PC-3 (cell line): ENCODE measurements around the gene TXNL4A. TPM values are rescaled to one million over a fixed set of nuclear protein-coding genes. Genes with fewer than 3 reads are reported as not detected.

Experiments
- ATAC-seq: fragments of 200-7000 bp; cut with Tn5 transposase; 2 replicates; pipeline ENCODE4 v1.9.1; 2020; ENCODE audit warnings: mild to moderate bottlenecking, moderate library complexity
- BruUV-seq: library from RNA; stranded (reverse); fragments of 400-500 nt; replicated peaks from 2 replicates; lab custom pipeline; 2021; lab: Mats Ljungman, UMichigan
- CTCF ChIA-PET: fragments of 300-600 bp; sonication (Branson Sonifier 250); formaldehyde crosslinking; loops from one replicate; lab custom pipeline; 2022; ENCODE audit warnings: antibody characterized with exemption; lab: Charles Lee
- POLR2A ChIA-PET: fragments of 300-600 bp; sonication (Branson Sonifier 250); formaldehyde crosslinking; loops from one replicate; lab custom pipeline; 2022; ENCODE audit warnings: antibody characterized with exemption; ENCODE audit not compliant: unreplicated experiment; lab: Charles Lee
- DNase-seq: peaks from one replicate; pipeline ENCODE4 v3.0.0-alpha.2; 2015
- H2AFZ ChIP-seq: fragments of 300-600 bp; sonication (generic); 2 replicates; pipeline ENCODE4 v1.6.0; 2016; ENCODE audit warnings: antibody characterized with exemption, low read length
- H3F3A ChIP-seq: fragments of 300-600 bp; sonication (generic); one replicate; pipeline ENCODE4 v1.6.0; 2017; ENCODE audit warnings: antibody characterized with exemption, low read length, control low read depth, mild to moderate bottlenecking; ENCODE audit not compliant: unreplicated experiment
- H3K27ac ChIP-seq: fragments of 300-600 bp; sonication (generic); 2 replicates; pipeline ENCODE4 v1.5.1; 2016; ENCODE audit warnings: mild to moderate bottlenecking, low read length
- H3K27me3 ChIP-seq: fragments of 300-600 bp; sonication (generic); 2 replicates; pipeline ENCODE4 v1.6.1; 2016; ENCODE audit warnings: low read length, mixed read lengths
- H3K36me3 ChIP-seq: fragments of 300-600 bp; sonication (generic); 2 replicates; pipeline ENCODE4 v1.6.1; 2016; ENCODE audit warnings: low read depth, mixed run types, low read length, mixed read lengths
- H3K4me1 ChIP-seq: fragments of 300-600 bp; sonication (generic); 2 replicates; pipeline ENCODE4 v1.5.1; 2016; ENCODE audit warnings: low read length; ENCODE audit not compliant: insufficient read depth
- H3K4me2 ChIP-seq: fragments of 300-600 bp; sonication (generic); 2 replicates; pipeline ENCODE4 v1.6.0; 2016; ENCODE audit warnings: low read length
- H3K4me3 ChIP-seq: fragments of 300-600 bp; sonication (generic); 2 replicates; pipeline ENCODE4 v1.5.1; 2016; ENCODE audit warnings: mild to moderate bottlenecking, low read length, mixed read lengths
- H3K79me2 ChIP-seq: fragments of 300-600 bp; sonication (generic); 2 replicates; pipeline ENCODE4 v1.6.1; 2017; ENCODE audit warnings: low read length, mixed read lengths
- H3K9ac ChIP-seq: fragments of 300-600 bp; sonication (generic); 2 replicates; pipeline ENCODE4 v1.6.0; 2016; ENCODE audit warnings: mild to moderate bottlenecking, low read length
- H3K9me2 ChIP-seq: fragments of 300-600 bp; sonication (generic); replicated peaks from 2 replicates; pipeline ENCODE4 v1.6.1; 2016; ENCODE audit warnings: mixed run types, low read length, mixed read lengths
- H3K9me3 ChIP-seq: fragments of 300-600 bp; sonication (generic); 2 replicates; pipeline ENCODE4 v1.6.1; 2016; ENCODE audit warnings: low read length, mixed read lengths
- H4K20me1 ChIP-seq: fragments of 300-600 bp; sonication (generic); 2 replicates; pipeline ENCODE4 v1.6.1; 2016; ENCODE audit warnings: low read length, mixed read lengths
- EZH2 ChIP-seq: fragments of 300-600 bp; sonication (generic); IDR thresholded peaks from one replicate; pipeline ENCODE4 v1.6.1; 2017; ENCODE audit warnings: antibody characterized with exemption, mild to moderate bottlenecking, low read length; ENCODE audit not compliant: unreplicated experiment
- EZH2phosphoT487 ChIP-seq: fragments of 300-600 bp; sonication (generic); IDR thresholded peaks from 2 replicates; pipeline ENCODE4 v1.6.1; 2018; ENCODE audit warnings: mild to moderate bottlenecking, antibody characterized with exemption, low read length, borderline replicate concordance
- intact Hi-C: fragments of 100-400 bp; cut with micrococcal nuclease; formaldehyde crosslinking; loops from 2 replicates; pipeline ENCODE4 v1.9.0; 2023
- total RNA-seq: library from RNA; depleted of rRNA; stranded (reverse); fragments of >200 nt; gene quantifications from 2 replicates; pipeline ENCODE4 v1.2.3, GENCODE V29; 2014
- TF ChIP-seq, protein P1 (sequence below): fragments of 300-600 bp; sonication (generic); conservative IDR thresholded peaks from 2 replicates; pipeline ENCODE4 v1.5.1; 2017; ENCODE audit warnings: antibody characterized with exemption, low read depth, mild to moderate bottlenecking, low read length

TXNL4A gene
- total RNA-seq, 1 experiment from 2014 or later, result 159 TPM

DNA sequence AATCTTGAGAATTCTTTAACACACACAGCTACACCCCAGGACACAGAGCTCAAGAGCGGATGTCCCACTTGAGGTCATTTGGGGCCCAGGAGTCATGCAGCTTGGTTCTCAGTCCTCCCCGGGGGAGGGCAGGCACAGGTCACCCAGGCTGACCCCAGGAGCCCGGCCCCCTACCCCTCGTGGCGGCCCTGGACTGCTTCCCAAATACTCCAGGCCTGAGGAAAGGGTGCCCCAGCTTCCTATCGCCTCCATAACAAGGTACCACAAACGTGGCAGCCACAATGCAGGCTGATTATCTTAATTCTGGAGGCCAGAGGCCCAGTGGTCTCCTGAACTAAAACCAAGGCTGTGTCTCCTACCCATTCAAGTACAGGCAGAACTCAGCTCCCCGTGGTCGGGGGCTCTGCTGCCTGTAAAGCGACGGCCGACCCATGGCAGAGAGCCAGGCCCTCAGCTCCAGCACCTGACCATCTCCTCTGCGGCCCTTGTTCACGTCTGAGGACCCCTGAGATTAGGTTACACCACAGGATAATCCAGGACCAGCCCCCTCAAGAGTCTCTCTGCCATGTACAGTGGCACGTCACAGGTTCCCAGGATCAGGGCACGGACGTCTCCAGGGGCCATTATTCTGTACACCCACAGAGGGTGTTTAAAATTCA, 47.4 kb downstream of the TXNL4A start:
- Histone ChIP-seq H3K9me2 (no peaks in the 10 kb centered on the region), H3K36me3 (no peaks in the 10 kb centered on the region; the same call in 1 of the 2 replicates), H3F3A (no peaks in the 10 kb centered on the region), H3K27me3 (no peaks in the 10 kb centered on the region), H3K79me2 (peaks cover 76% of the 10 kb centered on the region), H3K4me2 (no peak overlapping the region), H3K27ac (no peak overlapping the region), H3K9me3 (no peaks in the 10 kb centered on the region), H3K4me3 (no peak overlapping the region), H3K4me1 (no peaks in the 10 kb centered on the region), H4K20me1 (0 out of 2 replicates have a peak, but pooled peaks cover 4% of the 10 kb centered on the region), H3K9ac (no peak overlapping the region), H2AFZ (no peak overlapping the region)
- ChIA-PET CTCF (no interaction called here), POLR2A (no interaction called here)
- ATAC-seq (no peak), DNase-seq (no peak)
- TF ChIP-seq, protein P1, sequence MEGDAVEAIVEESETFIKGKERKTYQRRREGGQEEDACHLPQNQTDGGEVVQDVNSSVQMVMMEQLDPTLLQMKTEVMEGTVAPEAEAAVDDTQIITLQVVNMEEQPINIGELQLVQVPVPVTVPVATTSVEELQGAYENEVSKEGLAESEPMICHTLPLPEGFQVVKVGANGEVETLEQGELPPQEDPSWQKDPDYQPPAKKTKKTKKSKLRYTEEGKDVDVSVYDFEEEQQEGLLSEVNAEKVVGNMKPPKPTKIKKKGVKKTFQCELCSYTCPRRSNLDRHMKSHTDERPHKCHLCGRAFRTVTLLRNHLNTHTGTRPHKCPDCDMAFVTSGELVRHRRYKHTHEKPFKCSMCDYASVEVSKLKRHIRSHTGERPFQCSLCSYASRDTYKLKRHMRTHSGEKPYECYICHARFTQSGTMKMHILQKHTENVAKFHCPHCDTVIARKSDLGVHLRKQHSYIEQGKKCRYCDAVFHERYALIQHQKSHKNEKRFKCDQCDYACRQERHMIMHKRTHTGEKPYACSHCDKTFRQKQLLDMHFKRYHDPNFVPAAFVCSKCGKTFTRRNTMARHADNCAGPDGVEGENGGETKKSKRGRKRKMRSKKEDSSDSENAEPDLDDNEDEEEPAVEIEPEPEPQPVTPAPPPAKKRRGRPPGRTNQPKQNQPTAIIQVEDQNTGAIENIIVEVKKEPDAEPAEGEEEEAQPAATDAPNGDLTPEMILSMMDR, result no peak
- TF ChIP-seq EZH2phosphoT487 (no peak), EZH2 (no peak)
- no TSS peak for BruUV-seq
- intact Hi-C loops, result no loop called here

DNA sequence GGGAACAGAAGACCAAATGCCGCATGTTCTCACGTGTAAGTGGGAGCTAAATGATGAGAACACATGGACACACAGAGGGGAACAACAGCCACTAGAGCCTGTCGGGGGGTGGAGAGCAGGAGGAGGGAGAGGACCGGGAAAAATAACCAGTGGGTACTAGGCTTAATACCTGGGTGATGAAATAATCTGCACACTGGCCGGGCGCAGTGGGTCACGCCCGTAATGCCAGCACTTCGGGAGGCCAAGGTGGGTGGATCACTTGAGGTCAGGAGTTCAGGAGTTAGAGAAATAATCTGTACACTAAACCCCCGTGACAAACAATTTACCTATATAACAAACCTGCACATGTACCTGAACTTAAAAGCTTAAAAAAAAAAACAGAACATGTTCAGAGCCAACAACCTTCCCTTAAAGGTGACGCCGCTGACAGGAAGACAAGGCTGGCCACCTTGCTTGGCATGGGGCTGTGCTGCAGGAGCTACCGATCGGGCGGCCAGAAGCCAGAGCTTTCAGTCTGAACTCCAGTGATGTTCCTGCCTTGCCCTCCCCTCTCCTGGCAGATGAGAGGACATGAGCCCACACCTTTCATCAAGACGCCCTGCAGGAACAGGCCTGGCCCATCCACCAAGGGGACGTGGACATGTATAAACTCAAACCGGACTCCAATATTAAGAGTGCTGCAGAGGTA, 48.1 kb downstream of the TXNL4A start:
- no peak overlapping the region for H3K27ac ChIP-seq
- intact Hi-C loops, result no loop called here
- H4K20me1 ChIP-seq, result 0 out of 2 replicates have a peak, but pooled peaks cover 4% of the 10 kb centered on the region
- ATAC-seq (no peak), DNase-seq (no peak)
- H3K9me3 ChIP-seq, result no peaks in the 10 kb centered on the region
- no peaks in the 10 kb centered on the region for H3F3A ChIP-seq
- no peak overlapping the region for H3K4me3 ChIP-seq
- TF ChIP-seq EZH2phosphoT487, result no peak
- TF ChIP-seq EZH2, result no peak
- TF ChIP-seq, protein P1, result no peak
- peaks cover 76% of the 10 kb centered on the region for H3K79me2 ChIP-seq
- BruUV-seq, result no TSS peak
- no peak overlapping the region for H3K4me2 ChIP-seq
- ChIA-PET CTCF (no interaction called here), POLR2A (no interaction called here)
- H3K9me2 ChIP-seq, result no peaks in the 10 kb centered on the region
- no peaks in the 10 kb centered on the region for H3K27me3 ChIP-seq
- H3K4me1 ChIP-seq, result no peaks in the 10 kb centered on the region
- H3K36me3 ChIP-seq, result peaks cover 4% of the 10 kb centered on the region; the same call in 1 of the 2 replicates
- H3K9ac ChIP-seq, result no peak overlapping the region
- H2AFZ ChIP-seq, result no peak overlapping the region

GRCh38 chr18:79939096-79939495, 49.3 kb downstream of the TXNL4A start:
- Histone ChIP-seq H3K9me2 (no peaks in the 10 kb centered on the region), H3K4me1 (no peaks in the 10 kb centered on the region), H3K4me3 (no peak overlapping the region), H3K9ac (no peak overlapping the region), H3F3A (no peaks in the 10 kb centered on the region), H3K9me3 (no peaks in the 10 kb centered on the region), H3K36me3 (peaks cover 6% of the 10 kb centered on the region; the same call in 1 of the 2 replicates), H3K4me2 (no peak overlapping the region), H2AFZ (no peak overlapping the region), H3K27ac (no peak overlapping the region), H4K20me1 (no peaks in the 10 kb centered on the region), H3K79me2 (peaks cover 66% of the 10 kb centered on the region), H3K27me3 (no peaks in the 10 kb centered on the region)
- ChIA-PET CTCF (no interaction called here), POLR2A (no interaction called here)
- no TSS peak for BruUV-seq
- TF ChIP-seq EZH2phosphoT487 (no peak), EZH2 (no peak)
- TF ChIP-seq, protein P1, result no peak
- intact Hi-C loops, result loop anchor here (10.0 kb wide), 1 partner anchor 46 kb away; the partner anchor contains the start of gene TXNL4A
- ATAC-seq (no peak), DNase-seq (no peak)
